ENCODE data around the gene NUP43.
"Not testable (repeated sequence)": the region's sequence is repeated elsewhere in the genome, so short reads cannot be mapped to it uniquely, and the experiment has no call there.

The NUP43 gene

DNA sequence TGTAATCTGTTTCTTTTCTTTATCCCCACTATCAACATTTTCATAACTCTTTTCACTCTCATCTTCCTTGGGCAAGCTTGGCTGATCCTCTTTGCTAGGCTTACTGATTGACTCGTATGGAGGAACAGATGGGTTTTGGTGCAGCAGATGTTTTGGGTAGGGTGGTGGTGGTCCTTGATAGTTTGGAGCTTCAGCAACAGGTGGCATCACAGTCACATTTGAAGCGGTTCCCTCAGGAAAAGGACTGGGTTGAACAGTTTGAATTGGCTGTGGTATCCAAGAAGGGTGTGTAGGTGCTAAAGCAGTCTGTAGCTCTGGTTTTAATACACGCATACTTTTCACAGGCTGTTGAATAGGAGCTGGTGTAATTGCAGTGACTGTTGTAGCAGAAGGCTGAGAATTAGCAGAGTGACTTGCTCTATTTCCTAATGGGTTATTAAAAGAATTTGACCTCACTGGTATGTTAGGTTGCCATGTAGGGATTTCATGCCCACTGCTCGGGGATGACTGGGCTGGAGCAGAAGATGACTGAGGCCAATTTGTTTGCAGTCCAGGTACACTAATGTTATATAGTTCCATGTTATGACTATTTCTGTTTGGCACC lies 63.0 kb downstream of the NUP43 start:
- DNase-seq = no peak

DNA sequence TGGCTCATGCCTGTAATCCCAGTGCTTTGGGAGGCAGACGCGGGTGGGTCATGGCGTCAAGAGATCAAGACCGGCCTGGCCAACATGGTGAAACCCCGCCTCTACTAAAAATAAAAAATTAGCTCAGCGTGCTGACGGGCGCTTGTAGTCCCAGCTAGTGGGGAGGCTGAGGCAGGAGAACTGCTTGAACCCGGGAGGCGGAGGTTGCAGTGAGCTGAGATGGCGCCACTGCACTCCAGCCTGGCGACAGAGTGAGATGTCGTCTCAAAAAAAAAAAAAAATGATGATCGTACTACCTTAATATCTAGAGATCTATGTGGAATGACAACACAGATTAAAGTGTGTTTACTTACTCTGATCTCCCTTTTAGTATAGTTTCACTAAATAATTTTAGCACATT lies 64.5 kb downstream of the NUP43 start:
- not testable (repeated sequence) for DNase-seq

DNA sequence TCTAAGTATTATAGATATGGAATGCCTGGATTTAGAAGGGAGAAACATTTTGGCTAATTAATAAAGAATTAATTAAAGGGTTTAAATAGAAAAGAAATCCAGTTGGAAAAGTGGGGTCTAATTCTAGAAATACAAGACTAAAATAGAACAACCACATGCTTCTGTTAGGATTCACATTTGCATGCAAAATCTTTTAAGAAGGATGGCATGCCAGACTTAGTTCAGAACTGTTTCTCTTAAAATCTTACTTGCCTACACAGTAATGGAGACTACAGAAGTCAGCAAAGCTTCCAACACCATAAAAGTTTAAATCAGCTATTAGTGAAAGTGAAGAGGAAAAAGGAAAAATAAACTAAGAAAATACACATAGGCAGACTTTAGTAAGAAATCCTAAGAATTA lies 65.1 kb downstream of the NUP43 start:
- no peak for DNase-seq

DNA sequence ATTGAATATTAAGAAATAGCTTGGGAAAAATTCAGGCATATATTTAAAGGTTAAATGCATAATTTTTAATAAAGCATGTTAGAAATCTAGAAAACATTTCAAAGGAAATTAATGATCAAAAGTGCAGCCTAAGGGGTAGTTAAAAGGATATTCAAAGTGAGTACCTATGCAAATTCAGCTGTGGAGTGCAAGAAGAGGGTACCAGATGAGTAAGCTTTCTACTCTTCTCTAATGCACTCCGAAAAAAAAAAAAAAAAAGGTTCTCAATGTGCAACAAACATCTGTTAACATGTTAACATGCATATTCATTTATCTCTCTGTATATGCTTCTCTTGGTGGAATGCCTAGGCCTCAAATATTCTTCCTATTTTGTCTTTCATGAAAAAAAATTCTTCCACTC lies 65.8 kb downstream of the NUP43 start:
- DNase-seq = no peak

Measured in bone marrow (tissue), 2 donors.